Measurements from ENCODE around the gene PPP1R11.

PPP1R11 gene

GRCh38 chr6:30073489-30074235 lies 6.7 kb downstream of the PPP1R11 start:
- Histone ChIP-seq H3K4me3 (ENCODE audit: low read length, poor library complexity, severe bottlenecking) (no peak overlapping the region), H3K4me1 (ENCODE audit: insufficient read depth, low read length, poor library complexity, severe bottlenecking) (peaks cover 31% of the 10 kb centered on the region), H3K9me2 (replicated peaks; ENCODE audit: low read depth, low read length) (no peaks in the 10 kb centered on the region), H3F3A (ENCODE audit: low read depth) (peaks cover 3% of the 10 kb centered on the region; the same call in 1 of the 2 replicates), H4K20me1 (ENCODE audit: insufficient read depth, low read length, poor library complexity, severe bottlenecking) (no peaks in the 10 kb centered on the region), H3K79me2 (ENCODE audit: insufficient read depth, low read length) (peaks cover 2% of the 10 kb centered on the region; the same call in 1 of the 2 replicates), H3K4me2 (ENCODE audit: low read depth, low read length, poor library complexity, severe bottlenecking) (no peak overlapping the region), H3K9ac (ENCODE audit: low read depth, low read length, poor library complexity, severe bottlenecking) (no peak overlapping the region), H2AFZ (ENCODE audit: low read length) (no peak overlapping the region), H3K36me3 (ENCODE audit: insufficient read depth, low read length) (no peaks in the 10 kb centered on the region), H3K27me3 (ENCODE audit: insufficient read depth, low read length, poor library complexity, severe bottlenecking) (no peaks in the 10 kb centered on the region), H3K9me3 (ENCODE audit: insufficient read depth, low read depth, low read length) (no peaks in the 10 kb centered on the region)
- no peak for TF ChIP-seq CTCF (conservative IDR thresholded peaks at IDR 0.05; ENCODE audit: low read length)
- TF ChIP-seq EZH2phosphoT487 (IDR thresholded peaks at IDR 0.05; ENCODE audit: borderline replicate concordance), result no peak

DNA sequence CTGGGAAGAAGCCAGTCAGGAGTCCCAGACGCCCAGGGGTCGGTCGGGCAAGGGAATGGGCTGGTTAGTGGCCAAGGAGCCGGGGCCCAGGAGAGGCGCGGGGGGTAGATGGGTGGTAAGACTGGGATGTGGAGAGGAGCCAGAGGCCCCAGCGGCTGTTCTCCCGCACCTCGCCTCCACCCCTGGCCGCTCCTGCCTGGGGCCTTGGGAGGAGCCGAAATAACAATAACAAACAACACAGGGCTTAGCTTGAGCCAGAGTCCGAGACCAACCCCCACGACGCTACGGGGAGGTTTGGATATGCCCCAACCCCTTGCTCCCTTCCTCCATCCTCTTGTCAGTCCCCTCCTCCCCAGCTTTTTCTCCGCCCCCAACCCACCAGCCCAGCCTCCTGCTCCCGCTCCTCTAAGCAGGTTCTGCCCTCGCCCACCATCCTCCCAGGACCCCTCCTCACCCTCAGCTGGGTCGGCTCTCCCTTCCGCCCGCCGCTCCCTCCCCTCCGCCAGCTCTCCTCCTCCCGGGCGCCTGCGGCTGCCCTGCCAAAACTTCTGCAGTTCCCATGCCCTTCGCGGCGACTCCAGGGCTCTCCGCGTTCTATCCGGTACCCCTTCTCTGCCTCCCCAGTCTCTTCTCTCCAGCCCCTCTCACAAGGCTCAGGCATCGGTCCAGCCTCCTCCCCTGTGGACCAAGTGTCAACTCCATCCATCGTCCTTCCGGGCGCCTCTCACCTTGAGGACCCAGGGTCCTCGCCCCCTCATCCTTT lies 7.5 kb downstream of the PPP1R11 start:
- no peak overlapping the region for H3K4me2 ChIP-seq (ENCODE audit: low read depth, low read length, poor library complexity, severe bottlenecking)
- no peaks in the 10 kb centered on the region for H3K9me2 ChIP-seq (replicated peaks; ENCODE audit: low read depth, low read length)
- H3F3A ChIP-seq (ENCODE audit: low read depth), result peaks cover 3% of the 10 kb centered on the region; the same call in 1 of the 2 replicates
- no peak overlapping the region for H3K9ac ChIP-seq (ENCODE audit: low read depth, low read length, poor library complexity, severe bottlenecking)
- H3K4me1 ChIP-seq (ENCODE audit: insufficient read depth, low read length, poor library complexity, severe bottlenecking), result peaks cover 29% of the 10 kb centered on the region
- H3K27me3 ChIP-seq (ENCODE audit: insufficient read depth, low read length, poor library complexity, severe bottlenecking), result no peaks in the 10 kb centered on the region
- no peak for TF ChIP-seq CTCF (conservative IDR thresholded peaks at IDR 0.05; ENCODE audit: low read length)
- TF ChIP-seq EZH2phosphoT487 (IDR thresholded peaks at IDR 0.05; ENCODE audit: borderline replicate concordance), result no peak
- H4K20me1 ChIP-seq (ENCODE audit: insufficient read depth, low read length, poor library complexity, severe bottlenecking), result no peaks in the 10 kb centered on the region
- no peak overlapping the region for H3K4me3 ChIP-seq (ENCODE audit: low read length, poor library complexity, severe bottlenecking)
- H3K36me3 ChIP-seq (ENCODE audit: insufficient read depth, low read length), result no peaks in the 10 kb centered on the region
- H3K9me3 ChIP-seq (ENCODE audit: insufficient read depth, low read depth, low read length), result no peaks in the 10 kb centered on the region
- no peak overlapping the region for H2AFZ ChIP-seq (ENCODE audit: low read length)
- no peaks in the 10 kb centered on the region for H3K79me2 ChIP-seq (ENCODE audit: insufficient read depth, low read length)

DNA sequence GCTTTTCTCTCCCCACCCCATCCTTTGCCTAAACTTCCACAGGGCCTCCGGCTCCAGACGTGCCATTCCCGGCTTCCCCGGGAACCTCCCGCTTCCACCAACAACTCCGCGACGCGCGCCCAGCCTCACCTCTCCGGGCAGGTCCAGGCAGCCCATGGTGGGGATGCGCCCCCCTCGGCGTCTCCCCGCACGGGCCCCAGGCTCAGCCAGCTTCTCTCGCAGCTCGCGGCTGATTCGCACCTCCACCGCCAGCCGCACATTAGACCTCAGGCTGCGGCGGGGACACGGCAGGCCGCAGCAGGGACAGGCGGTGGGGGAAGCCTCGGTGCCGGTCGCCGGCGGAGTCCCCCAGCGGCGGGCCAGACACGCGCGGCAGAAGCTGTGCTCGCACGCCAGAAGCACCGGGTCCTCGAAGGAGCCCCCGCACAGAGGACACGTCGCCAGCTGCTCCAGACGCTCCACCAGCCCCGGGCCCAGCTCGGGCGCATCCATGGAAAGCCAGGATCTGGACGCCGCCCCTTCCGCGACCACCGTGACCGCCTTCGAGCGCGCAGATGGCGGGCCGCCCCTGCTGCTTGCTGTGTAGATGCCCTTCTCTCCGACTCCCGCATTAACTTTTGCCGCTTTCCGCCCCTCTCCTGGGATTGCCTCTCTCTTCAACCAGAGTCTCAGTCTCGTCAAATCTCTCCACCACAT lies 8.2 kb downstream of the PPP1R11 start, which contains the start of gene RNF39:
Gene RNF39, minus strand, starts transcription at position 676 of the 696 bp plus-strand sequence. Its CDS starts 184 bp downstream, at position 492.
- Histone ChIP-seq H3K27me3 (ENCODE audit: insufficient read depth, low read length, poor library complexity, severe bottlenecking) (no peaks in the 10 kb centered on the region), H3K9ac (ENCODE audit: low read depth, low read length, poor library complexity, severe bottlenecking) (peak within 1 kb of the TSS; percentile 29), H3K4me3 (ENCODE audit: low read length, poor library complexity, severe bottlenecking) (peak within 1 kb of the TSS; percentile 47), H3K79me2 (ENCODE audit: insufficient read depth, low read length) (no peaks in the 10 kb centered on the region), H3K4me1 (ENCODE audit: insufficient read depth, low read length, poor library complexity, severe bottlenecking) (peaks cover 29% of the 10 kb centered on the region), H3K4me2 (ENCODE audit: low read depth, low read length, poor library complexity, severe bottlenecking) (peak within 1 kb of the TSS; percentile 74), H3K36me3 (ENCODE audit: insufficient read depth, low read length) (no peaks in the 10 kb centered on the region), H4K20me1 (ENCODE audit: insufficient read depth, low read length, poor library complexity, severe bottlenecking) (no peaks in the 10 kb centered on the region), H3F3A (ENCODE audit: low read depth) (peaks cover 3% of the 10 kb centered on the region; the same call in 1 of the 2 replicates), H3K9me2 (replicated peaks; ENCODE audit: low read depth, low read length) (no peaks in the 10 kb centered on the region), H3K9me3 (ENCODE audit: insufficient read depth, low read depth, low read length) (no peaks in the 10 kb centered on the region), H2AFZ (ENCODE audit: low read length) (no peak within 1 kb of the TSS)
- no peak for TF ChIP-seq CTCF (conservative IDR thresholded peaks at IDR 0.05; ENCODE audit: low read length)
- no peak for TF ChIP-seq EZH2phosphoT487 (IDR thresholded peaks at IDR 0.05; ENCODE audit: borderline replicate concordance)
